ENCODE data around the gene TUBB1. TPM values are rescaled to one million over a fixed set of nuclear protein-coding genes. Genes with fewer than 3 reads are reported as not detected.

The TUBB1 gene
- total and polyA plus RNA-seq, 4 donors: 0.64 to 6.8 (median 3.7) TPM

DNA sequence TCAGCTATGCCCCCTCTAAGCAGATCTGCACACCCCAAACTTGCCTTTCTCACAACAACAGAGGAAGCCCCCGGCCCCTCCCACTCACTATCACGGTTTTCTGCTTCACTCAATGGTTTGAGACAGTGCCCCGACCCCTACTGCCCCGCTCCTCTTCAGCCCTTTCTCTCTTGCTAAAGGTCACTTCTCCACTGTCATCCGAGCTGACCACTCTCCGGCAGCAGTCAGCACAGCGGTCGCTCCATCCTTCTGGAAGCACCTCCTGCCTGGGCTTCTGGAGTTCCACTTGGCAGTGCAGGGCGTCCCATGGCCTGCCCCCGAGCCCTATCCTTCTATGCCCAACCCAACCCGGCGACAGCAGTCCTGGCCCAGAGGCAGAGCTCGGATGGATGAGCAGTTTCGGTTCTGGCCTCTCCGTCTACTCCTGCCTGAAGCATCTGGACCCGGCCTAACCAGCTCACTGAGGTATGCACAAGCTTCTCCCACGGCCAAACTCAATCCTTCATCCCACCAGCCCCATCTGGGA lies 16.3 kb upstream of the TUBB1 start:
- no peak overlapping the region for H3K27ac ChIP-seq (ENCODE audit: low read depth in 1 of 2, low read length in 1 of 2)
- 86 to 91% methylated on average over 17 of the region's 17 CpGs for WGBS, 2 donors
- peaks cover 0 to 38% (median 2%) of the 10 kb centered on the region in 4 donors for H3K36me3 ChIP-seq (ENCODE audit: control insufficient read depth in 4 of 4, insufficient read depth in 4 of 4, low read length in 4 of 4)
- no peak for ATAC-seq (ENCODE audit: insufficient read depth, low FRiP score)
- TF ChIP-seq, protein P1, sequence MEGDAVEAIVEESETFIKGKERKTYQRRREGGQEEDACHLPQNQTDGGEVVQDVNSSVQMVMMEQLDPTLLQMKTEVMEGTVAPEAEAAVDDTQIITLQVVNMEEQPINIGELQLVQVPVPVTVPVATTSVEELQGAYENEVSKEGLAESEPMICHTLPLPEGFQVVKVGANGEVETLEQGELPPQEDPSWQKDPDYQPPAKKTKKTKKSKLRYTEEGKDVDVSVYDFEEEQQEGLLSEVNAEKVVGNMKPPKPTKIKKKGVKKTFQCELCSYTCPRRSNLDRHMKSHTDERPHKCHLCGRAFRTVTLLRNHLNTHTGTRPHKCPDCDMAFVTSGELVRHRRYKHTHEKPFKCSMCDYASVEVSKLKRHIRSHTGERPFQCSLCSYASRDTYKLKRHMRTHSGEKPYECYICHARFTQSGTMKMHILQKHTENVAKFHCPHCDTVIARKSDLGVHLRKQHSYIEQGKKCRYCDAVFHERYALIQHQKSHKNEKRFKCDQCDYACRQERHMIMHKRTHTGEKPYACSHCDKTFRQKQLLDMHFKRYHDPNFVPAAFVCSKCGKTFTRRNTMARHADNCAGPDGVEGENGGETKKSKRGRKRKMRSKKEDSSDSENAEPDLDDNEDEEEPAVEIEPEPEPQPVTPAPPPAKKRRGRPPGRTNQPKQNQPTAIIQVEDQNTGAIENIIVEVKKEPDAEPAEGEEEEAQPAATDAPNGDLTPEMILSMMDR (IDR thresholded peaks at IDR 0.05; ENCODE audit: control extremely low read depth, extremely low read depth): no peak
- H3K9me3 ChIP-seq (ENCODE audit: control insufficient read depth in 4 of 4, insufficient read depth in 3 of 4, low read length in 3 of 4): no peaks in the 10 kb centered on the region
- DNase-seq: no peak
- peaks cover 0 to 20% (median 9%) of the 10 kb centered on the region in 5 donors for H3K4me1 ChIP-seq (ENCODE audit: control insufficient read depth in 5 of 5, insufficient read depth in 5 of 5, low read length in 5 of 5)
- H3K27me3 ChIP-seq (ENCODE audit: control insufficient read depth in 3 of 3, insufficient read depth in 3 of 3, low read length in 2 of 3): no peaks in the 10 kb centered on the region
- no peak overlapping the region for H3K9ac ChIP-seq (ENCODE audit: insufficient read depth in 1 of 2, low read length in 2 of 2)
- no peak overlapping the region for H3K4me3 ChIP-seq

DNA sequence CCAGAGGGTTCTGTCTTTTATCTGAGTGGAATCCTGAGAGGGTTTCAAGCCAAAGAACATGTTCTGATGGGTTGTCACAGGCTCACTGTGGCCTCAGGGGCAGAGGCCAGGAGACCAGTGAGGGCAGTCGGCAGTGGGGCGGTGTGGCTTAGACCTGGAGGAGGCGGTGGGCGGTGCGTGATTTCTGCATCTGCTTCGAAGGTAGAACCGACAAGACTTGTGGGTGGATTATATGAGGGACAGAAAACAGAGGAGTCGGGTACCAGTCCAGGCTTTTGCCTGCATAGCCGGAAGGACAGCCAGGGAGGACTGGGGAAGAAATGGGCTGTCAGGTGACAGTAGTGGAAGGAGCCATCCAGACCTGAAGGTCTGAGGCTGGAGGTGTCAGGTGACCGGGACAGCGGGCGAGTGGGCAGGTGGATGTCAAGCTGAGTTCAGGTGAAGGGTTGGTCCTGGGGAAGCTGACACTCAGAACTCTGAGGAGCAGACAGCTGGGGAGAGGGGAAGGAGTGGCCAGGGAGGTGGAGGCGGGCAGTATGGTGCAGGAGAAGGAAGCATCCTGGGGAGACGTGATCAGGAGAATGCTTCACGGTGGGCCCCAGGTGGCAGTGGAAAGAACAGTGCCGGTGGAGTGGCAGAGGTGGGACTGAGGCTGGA lies 15.3 kb upstream of the TUBB1 start:
- TF ChIP-seq, protein P1 (IDR thresholded peaks at IDR 0.05; ENCODE audit: control extremely low read depth, extremely low read depth): no peak
- Histone ChIP-seq H3K4me1 (ENCODE audit: control insufficient read depth in 5 of 5, insufficient read depth in 5 of 5, low read length in 5 of 5) (peaks cover 0 to 20% (median 9%) of the 10 kb centered on the region in 5 donors), H3K4me3 (no peak overlapping the region), H3K27ac (ENCODE audit: low read depth in 1 of 2, low read length in 1 of 2) (peak overlapping the region in 1 of 2 donors; percentile 9), H3K36me3 (ENCODE audit: control insufficient read depth in 4 of 4, insufficient read depth in 4 of 4, low read length in 4 of 4) (peaks cover 0 to 36% (median 2%) of the 10 kb centered on the region in 4 donors), H3K9me3 (ENCODE audit: control insufficient read depth in 4 of 4, insufficient read depth in 3 of 4, low read length in 3 of 4) (no peaks in the 10 kb centered on the region), H3K9ac (ENCODE audit: insufficient read depth in 1 of 2, low read length in 2 of 2) (no peak overlapping the region), H3K27me3 (ENCODE audit: control insufficient read depth in 3 of 3, insufficient read depth in 3 of 3, low read length in 2 of 3) (no peaks in the 10 kb centered on the region)
- DNase-seq (no peak), ATAC-seq (ENCODE audit: insufficient read depth, low FRiP score) (no peak)
- WGBS, 2 donors: 77 to 81% methylated on average over 15 to 16 of the region's 16 CpGs

DNA sequence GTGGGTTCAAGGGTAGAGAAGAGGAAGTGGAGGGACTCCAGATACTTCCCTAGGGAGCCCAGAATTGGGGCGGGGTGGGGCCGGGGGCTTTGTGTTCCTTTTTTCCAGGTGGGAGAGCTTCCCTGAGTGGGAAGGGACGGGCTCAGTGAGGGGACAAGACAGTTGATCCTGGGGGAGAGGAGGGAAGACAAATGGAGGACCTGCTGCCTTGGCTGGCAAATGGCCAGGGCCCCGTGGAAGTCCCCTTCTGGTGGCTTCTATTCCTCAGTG lies 14.8 kb upstream of the TUBB1 start:
- Histone ChIP-seq H3K9ac (ENCODE audit: insufficient read depth in 1 of 2, low read length in 2 of 2) (no peak overlapping the region), H3K36me3 (ENCODE audit: control insufficient read depth in 4 of 4, insufficient read depth in 4 of 4, low read length in 4 of 4) (peaks cover 0 to 31% (median 2%) of the 10 kb centered on the region in 4 donors), H3K27ac (ENCODE audit: low read depth in 1 of 2, low read length in 1 of 2) (peak overlapping the region in 1 of 2 donors; percentile 46), H3K4me3 (no peak overlapping the region), H3K4me1 (ENCODE audit: control insufficient read depth in 5 of 5, insufficient read depth in 5 of 5, low read length in 5 of 5) (peaks cover 0 to 20% (median 9%) of the 10 kb centered on the region in 5 donors), H3K9me3 (ENCODE audit: control insufficient read depth in 4 of 4, insufficient read depth in 3 of 4, low read length in 3 of 4) (no peaks in the 10 kb centered on the region), H3K27me3 (ENCODE audit: control insufficient read depth in 3 of 3, insufficient read depth in 3 of 3, low read length in 2 of 3) (no peaks in the 10 kb centered on the region)
- ATAC-seq (ENCODE audit: insufficient read depth, low FRiP score) (no peak), DNase-seq (no peak)
- 29 to 42% methylated on average over 4 of the region's 4 CpGs for WGBS, 2 donors
- TF ChIP-seq, protein P1 (IDR thresholded peaks at IDR 0.05; ENCODE audit: control extremely low read depth, extremely low read depth): no peak
